Heart left ventricle (tissue), 16 donors: ENCODE measurements around the gene RUNX1. TPM values are rescaled to one million over a fixed set of nuclear protein-coding genes. Genes with fewer than 3 reads are reported as not detected.

ENCODE experiments used
- ATAC-seq, 4 donors: fragments of 200-7000 bp; cut with Tn5 transposase; one replicate each; pipeline ENCODE4 v1.9.1; 2020 to 2022; ENCODE audit warnings: moderate library complexity in 4 of 4, mild to moderate bottlenecking in 3 of 4, moderate number of reproducible peaks in 1 of 4
- DNase-seq, 5 donors: peaks; one replicate each; pipeline ENCODE4 v3.0.0-alpha.2; 2020
- H3K27ac ChIP-seq, 12 donors: fragments of 200-600 bp; sonication (generic) in 4 of 12; one replicate each; pipeline versions ENCODE4 v1.5.0 to v1.8.0; 2016 to 2022; ENCODE audit warnings: mild to moderate bottlenecking in 2 of 12
- H3K27me3 ChIP-seq, 9 donors: fragments of 200-600 bp; sonication (generic) in 2 of 9; one replicate each; pipeline versions ENCODE4 v1.5.1 to v1.8.0; 2016 to 2022; ENCODE audit warnings: mild to moderate bottlenecking in 3 of 9
- H3K36me3 ChIP-seq, 9 donors: fragments of 200-600 bp; sonication (generic) in 2 of 9; one replicate each; pipeline versions ENCODE4 v1.5.0 to v1.8.0; 2018 to 2022; ENCODE audit warnings: mild to moderate bottlenecking in 2 of 9
- H3K4me1 ChIP-seq, 12 donors: fragments of 200-600 bp; sonication (generic) in 4 of 12; one replicate each; pipeline versions ENCODE4 v1.5.0 to v1.8.0; 2016 to 2022; ENCODE audit warnings: mild to moderate bottlenecking in 3 of 12
- H3K4me3 ChIP-seq, 12 donors: fragments of 200-600 bp; sonication (generic) in 4 of 12; one replicate each; pipeline versions ENCODE4 v1.5.0 to v1.8.0; 2017 to 2022; ENCODE audit warnings: mild to moderate bottlenecking in 9 of 12, moderate library complexity in 4 of 12
- H3K9me3 ChIP-seq, 12 donors: fragments of 200-600 bp; sonication (generic) in 4 of 12; one replicate each; pipeline versions ENCODE4 v1.5.0 to v1.8.0; 2016 to 2022; ENCODE audit warnings: mild to moderate bottlenecking in 1 of 12
- POLR2A ChIP-seq, 2 donors: fragments of 450-650 bp; IDR thresholded peaks; one replicate each; pipeline ENCODE4 v1.6.1; 2017; ENCODE audit warnings: antibody characterized with exemption in 2 of 2, mild to moderate bottlenecking in 2 of 2, moderate library complexity in 2 of 2
- WGBS, 4 donors: extraction: QIAGEN DNeasy Blood & Tissue Kit in 2 of 4; methylation state at CpG; one replicate each; pipeline versions ENCODE4 v1.1.5 to v1.1.7; 2013 to 2018; 5-methylcytosine and 5-hydroxymethylcytosine counted together
- intact Hi-C, 10 donors: fragments of 100-400 bp; cut with DNase I; formaldehyde crosslinking; loops; one replicate each; pipeline versions ENCODE4 v1.11.1 to v1.14.2; 2022
- polyA plus RNA-seq, 2 donors: library from polyadenylated mRNA; stranded (reverse); fragments of 200-250 nt; gene quantifications; one replicate each; pipeline ENCODE4 v1.2.3, GENCODE V29; 2013
- total RNA-seq, 9 donors: library from RNA; depleted of rRNA in 2 of 9; stranded (reverse); fragments of >200 nt in 2 of 9; fragmentation: NEBNext Ultra II Directional in 3 of 9; extraction: Animal tissue kit (Norgen Biotek cat#: 25700) in 3 of 9; gene quantifications; one replicate each; pipeline versions ENCODE4 v1.1.0 to v1.2.4, GENCODE V29; 2016 to 2023
- TF ChIP-seq, protein P1 (sequence below), 12 donors: fragments of 200-600 bp; sonication (generic) in 4 of 12; IDR thresholded peaks; one replicate each; pipeline versions ENCODE4 v1.5.0 to v1.8.0; 2018 to 2022; ENCODE audit warnings: antibody characterized with exemption in 12 of 12, mild to moderate bottlenecking in 5 of 12
- donor health status: ischemic (EF 13 %, LVEDD 7.1; RV severe dilation, severe dysfunction).
- donor health status: healthy with polysubstance abuse.
- donor health status: DM: no; HTN: yes; CAD: no.
- donor health status: DM: no; HTN: no; CAD: no.
- donor health status: ischemic (EF 25% LVEDD 6.9; RV normal size, moderate dysfunction).
- donor health status: ischemic (EF 25% LVEDD 5.7; RV mildly dilated, moderate dysfunction).
- donor health status: healthy.
- donor health status: DM: yes; HTN: yes; CAD: no.
- donor health status: ischemic (EF 35%, LVEDD 5.7; RV mildly dilated, moderate dysfunction).
- donor health status: nonischemic (EF 11% LVEDD 7.7; RV severe dilation, severe dysfunction).
- donor health status: DM: yes; HTN: yes; CAD: no.
- donor health status: PGD.
- donor health status: ischemic (EF 29% LVEDD 5.4; RV normal size, mild dysfunction).
- donor health status: nonischemic (EF 23%, LVEDD 6.1; RV moderate dilation, normal function).

RUNX1 gene
- total and polyA plus RNA-seq, 11 donors: 0.61 to 54.5 (median 4.1) TPM

DNA sequence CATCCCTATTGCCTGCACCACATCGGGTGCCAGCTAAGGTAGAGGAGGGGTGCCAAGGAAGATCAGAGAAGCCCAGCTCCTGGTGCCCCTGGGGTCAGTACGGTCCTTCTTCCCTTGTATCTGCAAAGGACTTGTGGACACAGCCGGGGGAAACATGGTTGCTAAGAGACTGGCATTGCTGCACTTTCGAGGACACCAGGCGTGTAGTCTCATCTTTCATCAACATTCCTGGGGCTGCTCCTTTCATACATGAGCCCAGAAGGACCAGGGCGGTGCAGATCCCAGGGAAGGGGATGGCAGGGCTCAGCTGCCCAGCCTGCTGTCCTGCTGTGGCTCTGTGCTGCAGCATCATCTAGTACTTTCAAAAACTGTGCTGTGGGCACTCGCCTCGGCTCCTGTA lies 61.0 kb downstream of the RUNX1 start:
- H3K27me3 ChIP-seq: peaks cover 0 to 7% (median 0%) of the 10 kb centered on the region in 9 donors
- H3K9me3 ChIP-seq: no peaks in the 10 kb centered on the region
- WGBS, 4 donors: 70 to 76% (median 73%) methylated on average over 7 to 8 of the region's 8 CpGs
- peak overlapping the region in 1 of 12 donors; percentile 45 for H3K27ac ChIP-seq
- intact Hi-C loops: no loop called here
- no peak overlapping the region for H3K4me3 ChIP-seq
- DNase-seq (no peak), ATAC-seq (no peak)
- TF ChIP-seq, protein P1, sequence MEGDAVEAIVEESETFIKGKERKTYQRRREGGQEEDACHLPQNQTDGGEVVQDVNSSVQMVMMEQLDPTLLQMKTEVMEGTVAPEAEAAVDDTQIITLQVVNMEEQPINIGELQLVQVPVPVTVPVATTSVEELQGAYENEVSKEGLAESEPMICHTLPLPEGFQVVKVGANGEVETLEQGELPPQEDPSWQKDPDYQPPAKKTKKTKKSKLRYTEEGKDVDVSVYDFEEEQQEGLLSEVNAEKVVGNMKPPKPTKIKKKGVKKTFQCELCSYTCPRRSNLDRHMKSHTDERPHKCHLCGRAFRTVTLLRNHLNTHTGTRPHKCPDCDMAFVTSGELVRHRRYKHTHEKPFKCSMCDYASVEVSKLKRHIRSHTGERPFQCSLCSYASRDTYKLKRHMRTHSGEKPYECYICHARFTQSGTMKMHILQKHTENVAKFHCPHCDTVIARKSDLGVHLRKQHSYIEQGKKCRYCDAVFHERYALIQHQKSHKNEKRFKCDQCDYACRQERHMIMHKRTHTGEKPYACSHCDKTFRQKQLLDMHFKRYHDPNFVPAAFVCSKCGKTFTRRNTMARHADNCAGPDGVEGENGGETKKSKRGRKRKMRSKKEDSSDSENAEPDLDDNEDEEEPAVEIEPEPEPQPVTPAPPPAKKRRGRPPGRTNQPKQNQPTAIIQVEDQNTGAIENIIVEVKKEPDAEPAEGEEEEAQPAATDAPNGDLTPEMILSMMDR (IDR thresholded peaks at IDR 0.05): no peak
- TF ChIP-seq POLR2A (IDR thresholded peaks at IDR 0.05): no peak
- no peaks in the 10 kb centered on the region for H3K36me3 ChIP-seq
- H3K4me1 ChIP-seq: peaks cover 0 to 64% (median 0%) of the 10 kb centered on the region in 12 donors

- 50 to 59% (median 51%) methylated on average over 5 of the region's 5 CpGs for WGBS, 4 donors
- ATAC-seq (no peak), DNase-seq (no peak)
- Histone ChIP-seq H3K4me1 (peaks cover 0 to 69% (median 0%) of the 10 kb centered on the region in 12 donors), H3K9me3 (no peaks in the 10 kb centered on the region), H3K4me3 (no peak overlapping the region), H3K27ac (peak overlapping the region in 3 of 12 donors; percentile 2 to 45 (median 18)), H3K27me3 (peaks cover 0 to 7% (median 0%) of the 10 kb centered on the region in 9 donors), H3K36me3 (no peaks in the 10 kb centered on the region)
- no peak for TF ChIP-seq POLR2A (IDR thresholded peaks at IDR 0.05)
- TF ChIP-seq, protein P1 (IDR thresholded peaks at IDR 0.05): no peak
- intact Hi-C loops: no loop called here
Measured at GRCh38 chr21:34987501-34988072, 61.5 kb downstream of the RUNX1 start.

DNA sequence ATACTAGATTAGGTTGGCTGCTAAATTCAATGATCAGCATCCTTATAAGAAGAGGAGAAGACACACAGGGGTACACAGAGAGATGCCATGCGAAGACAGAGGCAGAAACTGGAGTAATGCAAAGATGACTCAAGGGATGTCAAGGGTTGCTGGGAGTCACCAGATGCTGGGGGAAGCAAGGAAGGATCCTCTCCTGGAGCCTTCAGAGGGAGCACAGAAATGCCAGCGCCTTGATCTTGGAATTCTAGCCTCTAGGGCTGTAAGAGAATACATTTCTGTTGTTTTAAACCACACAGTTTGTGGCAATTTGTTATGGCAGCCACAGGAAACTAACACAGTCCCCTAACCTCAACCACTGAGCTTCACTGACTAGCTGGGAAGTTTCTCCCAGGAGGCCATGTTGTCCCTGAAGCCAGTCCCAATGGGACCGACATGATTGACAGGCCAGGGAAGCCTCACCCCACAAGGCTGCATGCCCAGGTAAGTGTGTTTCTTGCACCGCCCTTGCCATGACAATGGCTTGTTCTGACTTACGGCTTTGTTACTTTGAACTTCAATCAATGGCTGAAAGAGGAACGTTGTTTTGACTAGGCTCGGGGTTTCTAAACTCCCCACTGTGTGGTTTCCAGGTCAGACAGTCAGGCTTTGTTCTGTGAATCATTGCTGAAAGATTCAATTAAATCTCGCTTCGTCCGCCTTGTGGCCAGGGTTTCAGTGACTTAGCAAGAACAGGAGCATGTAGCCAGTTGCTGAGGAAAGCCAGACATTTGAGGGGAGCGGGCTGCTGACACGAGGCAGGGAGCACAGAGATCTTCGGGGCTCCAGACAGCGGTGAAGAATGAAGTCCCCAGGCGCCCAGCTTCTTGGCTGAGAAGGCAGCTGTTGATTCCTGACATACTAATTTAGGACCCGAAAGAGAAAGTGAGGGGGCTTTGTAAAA lies 62.3 kb downstream of the RUNX1 start:
- ATAC-seq: peak in 1 of 4 donors; percentile 67

More for the DNA sequence above, 62.3 kb downstream of the RUNX1 start:
- Histone ChIP-seq H3K27me3 (peaks cover 0 to 7% (median 0%) of the 10 kb centered on the region in 9 donors), H3K27ac (peak overlapping the region in 3 of 12 donors; percentile 2 to 45 (median 18)), H3K4me3 (no peak overlapping the region), H3K36me3 (no peaks in the 10 kb centered on the region), H3K9me3 (no peaks in the 10 kb centered on the region), H3K4me1 (peaks cover 0 to 71% (median 0%) of the 10 kb centered on the region in 12 donors)
- 51 to 71% (median 57%) methylated on average over 16 of the region's 16 CpGs for WGBS, 4 donors
- intact Hi-C loops: no loop called here
- no peak for DNase-seq
- TF ChIP-seq, protein P1 (IDR thresholded peaks at IDR 0.05): no peak
- no peak for TF ChIP-seq POLR2A (IDR thresholded peaks at IDR 0.05)
